Measurements from ENCODE around the gene SYCP2. TPM values are rescaled to one million over a fixed set of nuclear protein-coding genes. Genes with fewer than 3 reads are reported as not detected.

SYCP2 gene
- total and polyA plus RNA-seq, 12 donors: 0.28 to 2.7 (median 1.1) TPM

DNA sequence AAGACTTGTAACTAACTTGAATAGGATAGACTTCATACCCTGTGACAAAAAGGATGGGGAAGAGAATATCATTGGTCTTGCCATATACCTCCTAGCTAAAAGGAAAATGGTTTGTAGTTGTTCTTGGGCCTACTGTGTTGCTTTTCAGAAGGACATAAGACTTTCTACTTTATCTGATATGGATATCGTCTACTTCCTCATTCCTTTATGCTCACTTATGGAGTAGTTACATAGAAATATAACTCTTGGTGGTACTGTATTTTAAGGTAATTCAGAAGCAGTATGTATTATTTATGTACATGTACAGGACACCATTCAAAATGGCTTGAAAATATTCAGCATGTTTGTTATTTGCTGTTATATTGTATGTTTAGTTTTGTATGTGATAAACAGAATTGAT lies 14.8 kb upstream of the SYCP2 start:
- H3K27ac ChIP-seq: no peak overlapping the region
- intact Hi-C loops (cut with DNase I): no loop called here

DNA sequence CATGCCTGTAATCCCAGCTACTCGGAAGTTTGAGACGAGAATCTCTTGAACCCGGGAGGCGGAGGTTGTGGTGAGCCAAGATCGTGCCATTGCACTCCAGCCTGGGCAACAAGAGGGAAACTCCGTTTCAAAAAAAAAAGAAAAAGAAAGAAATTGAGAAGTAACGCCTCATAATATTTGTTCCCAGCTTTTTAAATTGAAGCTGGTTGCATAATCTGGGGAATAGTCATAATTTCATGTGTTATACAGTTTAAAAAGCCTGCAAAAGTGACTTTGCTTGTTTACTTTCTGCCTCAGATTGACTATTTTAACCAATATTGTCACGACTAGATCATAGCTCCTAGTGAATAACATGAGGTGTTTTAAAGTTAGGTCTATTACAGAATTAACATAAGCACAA lies 13.9 kb upstream of the SYCP2 start:
- Histone ChIP-seq H3K9me3 (replicated peaks in 1 of 3) (no peaks in the 10 kb centered on the region), H3K36me3 (replicated peaks in 1 of 2) (peaks cover 0 to 24% of the 10 kb centered on the region in 2 donors), H3K27ac (no peak overlapping the region), H3K4me3 (no peak overlapping the region), H3K27me3 (no peaks in the 10 kb centered on the region), H3K4me1 (replicated peaks in 1 of 2) (peaks cover 0 to 20% of the 10 kb centered on the region in 2 donors)
- DNase-seq: no peak
- intact Hi-C loops (cut with DNase I): no loop called here
- 85 to 89% (median 87%) methylated on average over 8 of the region's 8 CpGs for WGBS, 4 donors
- TF ChIP-seq, protein P1, sequence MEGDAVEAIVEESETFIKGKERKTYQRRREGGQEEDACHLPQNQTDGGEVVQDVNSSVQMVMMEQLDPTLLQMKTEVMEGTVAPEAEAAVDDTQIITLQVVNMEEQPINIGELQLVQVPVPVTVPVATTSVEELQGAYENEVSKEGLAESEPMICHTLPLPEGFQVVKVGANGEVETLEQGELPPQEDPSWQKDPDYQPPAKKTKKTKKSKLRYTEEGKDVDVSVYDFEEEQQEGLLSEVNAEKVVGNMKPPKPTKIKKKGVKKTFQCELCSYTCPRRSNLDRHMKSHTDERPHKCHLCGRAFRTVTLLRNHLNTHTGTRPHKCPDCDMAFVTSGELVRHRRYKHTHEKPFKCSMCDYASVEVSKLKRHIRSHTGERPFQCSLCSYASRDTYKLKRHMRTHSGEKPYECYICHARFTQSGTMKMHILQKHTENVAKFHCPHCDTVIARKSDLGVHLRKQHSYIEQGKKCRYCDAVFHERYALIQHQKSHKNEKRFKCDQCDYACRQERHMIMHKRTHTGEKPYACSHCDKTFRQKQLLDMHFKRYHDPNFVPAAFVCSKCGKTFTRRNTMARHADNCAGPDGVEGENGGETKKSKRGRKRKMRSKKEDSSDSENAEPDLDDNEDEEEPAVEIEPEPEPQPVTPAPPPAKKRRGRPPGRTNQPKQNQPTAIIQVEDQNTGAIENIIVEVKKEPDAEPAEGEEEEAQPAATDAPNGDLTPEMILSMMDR (IDR thresholded peaks at IDR 0.05): no peak
- TF ChIP-seq POLR2A (IDR thresholded peaks at IDR 0.05): no peak

More for the DNA sequence above, 14.8 kb upstream of the SYCP2 start:
- H3K27me3 ChIP-seq: no peaks in the 10 kb centered on the region
- H3K36me3 ChIP-seq (replicated peaks in 1 of 2): peaks cover 0 to 20% of the 10 kb centered on the region in 2 donors
- H3K9me3 ChIP-seq (replicated peaks in 1 of 3): no peaks in the 10 kb centered on the region
- H3K4me3 ChIP-seq: no peak overlapping the region
- WGBS, 4 donors: 67 to 74% (median 73%) methylated on average over 1 of the region's 1 CpG
- TF ChIP-seq, protein P1 (IDR thresholded peaks at IDR 0.05): no peak
- no peak for TF ChIP-seq POLR2A (IDR thresholded peaks at IDR 0.05)
- H3K4me1 ChIP-seq (replicated peaks in 1 of 2): peaks cover 0 to 16% of the 10 kb centered on the region in 2 donors
- no peak for DNase-seq

DNA sequence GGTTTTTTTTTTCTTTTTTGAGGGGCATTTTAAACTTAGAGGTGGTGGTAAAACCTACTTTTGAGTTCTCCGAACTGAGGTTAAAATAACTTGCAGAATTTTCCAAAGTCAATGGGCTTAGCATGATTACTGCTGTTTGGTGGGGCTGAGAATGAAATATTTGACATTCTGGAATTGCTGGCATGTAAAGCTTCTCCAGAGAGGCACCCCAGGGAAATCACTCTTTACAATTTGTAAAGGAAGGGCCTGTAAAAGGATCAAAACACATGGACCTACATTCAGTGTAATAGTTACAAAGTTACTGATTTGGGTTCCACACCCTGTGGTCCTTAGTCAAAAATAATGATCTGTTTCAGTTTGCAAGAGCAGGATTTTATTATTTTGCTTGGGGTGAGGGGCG lies 12.3 kb upstream of the SYCP2 start:
- WGBS, 4 donors: 83 to 88% (median 84%) methylated on average over 2 of the region's 2 CpGs
- Histone ChIP-seq H3K36me3 (replicated peaks in 1 of 2) (peaks cover 0 to 24% of the 10 kb centered on the region in 2 donors), H3K9me3 (replicated peaks in 1 of 3) (no peaks in the 10 kb centered on the region)

DNA sequence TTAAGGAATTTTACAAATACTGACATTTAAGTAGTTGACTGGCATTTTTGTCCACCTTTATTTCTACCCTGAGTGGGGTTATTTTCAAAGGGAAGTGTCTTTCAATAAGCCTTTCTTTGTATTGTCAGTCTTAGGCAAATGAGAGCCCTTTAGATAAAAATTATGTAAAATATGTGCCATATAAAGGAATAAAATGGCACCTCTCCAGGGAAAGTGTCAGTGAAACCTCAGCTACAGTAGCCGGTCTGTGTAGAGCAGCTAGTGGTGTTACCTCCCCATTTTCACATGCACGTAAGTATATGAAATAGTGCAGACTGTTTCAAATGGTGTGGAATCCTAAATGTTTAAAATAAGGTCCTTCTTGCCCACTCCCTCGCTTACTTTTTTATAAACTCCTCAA lies 11.7 kb upstream of the SYCP2 start:
- 63 to 79% (median 76%) methylated on average over 3 of the region's 3 CpGs for WGBS, 4 donors

More for the DNA sequence above, 12.3 kb upstream of the SYCP2 start:
- no peak for TF ChIP-seq POLR2A (IDR thresholded peaks at IDR 0.05)
- TF ChIP-seq, protein P1 (IDR thresholded peaks at IDR 0.05): no peak
- Histone ChIP-seq H3K27me3 (no peaks in the 10 kb centered on the region), H3K4me1 (replicated peaks in 1 of 2) (peaks cover 5 to 33% of the 10 kb centered on the region in 2 donors), H3K4me3 (no peak overlapping the region), H3K27ac (no peak overlapping the region)
- intact Hi-C loops (cut with DNase I): no loop called here
- no peak for DNase-seq

More for the DNA sequence above, 11.7 kb upstream of the SYCP2 start:
- no peak for DNase-seq
- H3K4me3 ChIP-seq: no peak overlapping the region
- no peak overlapping the region for H3K27ac ChIP-seq
- TF ChIP-seq, protein P1 (IDR thresholded peaks at IDR 0.05): no peak
- TF ChIP-seq POLR2A (IDR thresholded peaks at IDR 0.05): no peak
- H3K4me1 ChIP-seq (replicated peaks in 1 of 2): peaks cover 5 to 33% of the 10 kb centered on the region in 2 donors
- H3K9me3 ChIP-seq (replicated peaks in 1 of 3): no peaks in the 10 kb centered on the region
- peaks cover 0 to 24% of the 10 kb centered on the region in 2 donors for H3K36me3 ChIP-seq (replicated peaks in 1 of 2)
- no peaks in the 10 kb centered on the region for H3K27me3 ChIP-seq
- intact Hi-C loops (cut with DNase I): no loop called here

Measured in adrenal gland (tissue), 12 donors.